SU-DHL-6 (cell line): ENCODE data around the gene ZP2.
"Not testable (repeated sequence)": the region's sequence is repeated elsewhere in the genome, so short reads cannot be mapped to it uniquely, and the experiment has no call there.

ENCODE experiments used
- H2AFZ ChIP-seq: fragments of 200-600 bp; sonication (generic); 2 replicates; pipeline ENCODE4 v1.6.1; 2014; ENCODE audit warnings: low read depth, mild to moderate bottlenecking, moderate library complexity, mixed read lengths, antibody characterized with exemption, low read length; ENCODE audit not compliant: severe bottlenecking
- H3F3A ChIP-seq: fragments of 200-600 bp; shearing (Covaris generic); 2 replicates; pipeline ENCODE4 v1.6.0; 2016; ENCODE audit warnings: antibody characterized with exemption, mild to moderate bottlenecking; ENCODE audit not compliant: insufficient read depth
- H3K27ac ChIP-seq: fragments of 200-600 bp; sonication (generic); 2 replicates; pipeline ENCODE4 v1.5.1; 2016; ENCODE audit warnings: low read depth, mild to moderate bottlenecking, low read length, moderate library complexity, mixed read lengths
- H3K27me3 ChIP-seq: fragments of 200-600 bp; sonication (generic), shearing (Covaris generic); 2 replicates; pipeline ENCODE4 v1.6.0; 2014; ENCODE audit warnings: mild to moderate bottlenecking, low read length
- H3K36me3 ChIP-seq: fragments of 200-600 bp; sonication (generic); 2 replicates; pipeline ENCODE4 v1.6.1; 2014; ENCODE audit warnings: mild to moderate bottlenecking, low read length, mixed read lengths
- H3K4me2 ChIP-seq: fragments of 300-600, 200-600 bp; shearing (Covaris generic), sonication (generic); 2 replicates; pipeline ENCODE4 v1.6.0; 2014; ENCODE audit warnings: low read length, low read depth, mild to moderate bottlenecking; ENCODE audit not compliant: poor library complexity, severe bottlenecking
- H3K4me3 ChIP-seq: fragments of 200-600 bp; sonication (generic); 2 replicates; pipeline ENCODE4 v1.5.1; 2014; ENCODE audit warnings: antibody characterized with exemption, low read length, mild to moderate bottlenecking, mixed read lengths; ENCODE audit not compliant: insufficient read depth, poor library complexity, severe bottlenecking
- H3K79me2 ChIP-seq: fragments of 200-600 bp; sonication (generic); 2 replicates; pipeline ENCODE4 v1.6.1; 2014; ENCODE audit warnings: mild to moderate bottlenecking, low read length, moderate library complexity; ENCODE audit not compliant: insufficient read depth
- H3K9ac ChIP-seq: fragments of 200-600 bp; sonication (generic); 2 replicates; pipeline ENCODE4 v1.7.0; 2014; ENCODE audit warnings: mild to moderate bottlenecking, low read length
- H3K9me2 ChIP-seq: fragments of 200-600 bp; sonication (generic); replicated peaks from 2 replicates; pipeline ENCODE4 v1.6.1; 2014; ENCODE audit warnings: low read length; ENCODE audit not compliant: insufficient read depth
- H3K9me3 ChIP-seq: fragments of 200-600 bp; sonication (generic); 2 replicates; pipeline ENCODE4 v1.6.1; 2014; ENCODE audit warnings: low read length, mixed read lengths; ENCODE audit not compliant: insufficient read depth
- H4K20me1 ChIP-seq: fragments of 200-600 bp; sonication (generic); 2 replicates; pipeline ENCODE4 v1.6.1; 2014; ENCODE audit warnings: low read depth, mild to moderate bottlenecking, antibody characterized with exemption, low read length, moderate library complexity, mixed read lengths
- CTCF ChIP-seq: fragments of 200-600 bp; sonication (generic); IDR thresholded peaks from one replicate; pipeline ENCODE4 v1.5.1; 2017; ENCODE audit warnings: antibody characterized with exemption, mild to moderate bottlenecking, low read length, moderate library complexity; ENCODE audit not compliant: insufficient read depth, poor library complexity, severe bottlenecking
- EZH2phosphoT487 ChIP-seq: fragments of 200-600 bp; sonication (generic), shearing (Covaris generic); conservative IDR thresholded peaks from 2 replicates; pipeline ENCODE4 v1.6.1; 2018; ENCODE audit warnings: mild to moderate bottlenecking, antibody characterized with exemption, low read length, moderate library complexity, mixed read lengths

ZP2 gene

GRCh38 chr16:21172650-21173049 lies 38.7 kb downstream of the ZP2 start:
- no peak overlapping the region for H3K27ac ChIP-seq
- H3K4me2 ChIP-seq: no peak overlapping the region
- H4K20me1 ChIP-seq: no peaks in the 10 kb centered on the region
- no peaks in the 10 kb centered on the region for H3K9me3 ChIP-seq
- H3F3A ChIP-seq: no peaks in the 10 kb centered on the region
- no peaks in the 10 kb centered on the region for H3K79me2 ChIP-seq
- no peak overlapping the region for H3K4me3 ChIP-seq
- no peaks in the 10 kb centered on the region for H3K9me2 ChIP-seq
- peaks cover 8% of the 10 kb centered on the region for H3K36me3 ChIP-seq
- H2AFZ ChIP-seq: no peak overlapping the region
- no peaks in the 10 kb centered on the region for H3K27me3 ChIP-seq
- TF ChIP-seq EZH2phosphoT487 (no peak), CTCF (no peak)
- H3K9ac ChIP-seq: no peak overlapping the region

- not testable (repeated sequence) for H3K4me3 ChIP-seq, H3K9me2 ChIP-seq, H3K79me2 ChIP-seq, H3F3A ChIP-seq, H3K36me3 ChIP-seq, H3K27me3 ChIP-seq, H3K9me3 ChIP-seq, H4K20me1 ChIP-seq, H3K9ac ChIP-seq, H3K27ac ChIP-seq, H2AFZ ChIP-seq, H3K4me2 ChIP-seq
Measured at GRCh38 chr16:21170116-21170515, 41.3 kb downstream of the ZP2 start.

DNA sequence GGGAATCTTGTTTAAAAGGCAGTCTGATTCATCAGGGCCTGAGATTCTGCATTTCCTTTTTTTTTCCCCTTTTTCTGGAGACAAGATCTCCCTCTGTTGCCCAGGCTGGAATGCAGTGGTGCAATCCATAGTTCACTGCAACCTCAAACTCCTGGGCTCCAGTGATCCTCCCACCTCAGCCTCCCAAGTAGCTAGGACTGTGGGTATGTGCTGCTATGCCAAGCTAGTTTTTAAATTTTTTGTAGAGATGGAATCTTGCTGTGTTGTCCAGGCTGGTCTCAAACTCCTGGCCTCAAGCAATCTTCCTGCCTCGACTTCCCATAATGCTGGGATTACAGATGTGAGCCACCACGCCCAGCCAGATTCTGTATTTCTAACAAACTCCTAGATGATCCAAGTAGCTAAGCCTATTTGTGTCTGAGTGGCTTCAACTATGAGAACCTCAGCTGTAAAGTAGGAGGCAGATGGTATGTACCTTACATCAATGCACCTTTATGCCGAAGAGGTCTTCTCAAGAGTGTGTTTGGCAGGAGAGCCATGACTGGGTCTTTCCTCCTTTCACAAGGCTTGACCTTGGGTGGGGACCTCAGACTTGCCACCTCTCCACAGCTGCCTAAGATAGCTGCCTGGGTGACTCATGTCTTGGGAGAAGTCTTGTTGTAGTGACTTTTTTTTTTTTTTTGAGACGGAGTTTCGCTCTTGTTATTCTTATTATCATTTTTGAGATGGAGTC lies 42.0 kb downstream of the ZP2 start:
- Histone ChIP-seq H3K27me3 (no peaks in the 10 kb centered on the region), H4K20me1 (no peaks in the 10 kb centered on the region), H3K4me2 (no peak overlapping the region), H3K4me3 (no peak overlapping the region), H3K79me2 (no peaks in the 10 kb centered on the region), H3K36me3 (peaks cover 12% of the 10 kb centered on the region), H3K27ac (no peak overlapping the region), H3K9ac (no peak overlapping the region), H3F3A (no peaks in the 10 kb centered on the region), H3K9me2 (no peaks in the 10 kb centered on the region), H2AFZ (no peak overlapping the region), H3K9me3 (no peaks in the 10 kb centered on the region)
- no peak for TF ChIP-seq CTCF
- no peak for TF ChIP-seq EZH2phosphoT487

DNA sequence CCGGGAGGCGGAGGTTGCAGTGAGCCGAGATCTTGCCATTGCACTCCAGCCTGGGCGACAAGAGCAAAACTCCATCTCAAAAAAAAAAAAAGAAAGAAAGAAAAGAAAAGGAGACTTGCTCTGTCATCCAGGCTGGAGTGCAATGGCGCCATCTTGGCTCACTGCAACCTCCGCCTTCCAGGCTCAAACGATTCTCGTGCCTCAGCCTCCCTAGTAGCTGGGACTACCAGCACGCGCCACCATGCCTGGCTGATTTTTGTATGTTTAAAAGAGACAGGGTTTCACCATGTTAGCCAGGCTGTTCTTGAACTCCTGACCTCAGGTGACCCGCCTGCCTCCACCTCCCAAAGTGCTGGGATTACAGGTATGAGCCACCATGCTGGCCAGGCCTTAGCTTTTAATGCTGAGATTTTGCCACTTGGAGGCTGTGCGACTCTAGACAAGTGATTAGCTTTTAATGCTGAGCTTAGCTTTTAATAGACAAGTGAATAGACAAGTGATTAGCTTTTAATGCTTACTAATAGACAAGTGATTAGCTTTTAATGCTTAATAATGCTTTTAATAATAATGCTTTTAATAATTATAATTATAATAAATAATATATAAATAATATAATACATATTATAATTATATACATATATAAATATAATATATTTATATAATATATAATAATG lies 43.3 kb downstream of the ZP2 start:
- TF ChIP-seq CTCF (no peak), EZH2phosphoT487 (no peak)
- Histone ChIP-seq H2AFZ (no peak overlapping the region), H3K27ac (no peak overlapping the region), H3K9me3 (no peaks in the 10 kb centered on the region), H3K27me3 (no peaks in the 10 kb centered on the region), H3K9ac (no peak overlapping the region), H3K9me2 (no peaks in the 10 kb centered on the region), H3K79me2 (no peaks in the 10 kb centered on the region), H3K36me3 (peaks cover 12% of the 10 kb centered on the region), H3K4me3 (no peak overlapping the region), H3K4me2 (no peak overlapping the region), H3F3A (no peaks in the 10 kb centered on the region), H4K20me1 (no peaks in the 10 kb centered on the region)
